ENCODE results near the gene CIAO2A.

The CIAO2A gene

DNA sequence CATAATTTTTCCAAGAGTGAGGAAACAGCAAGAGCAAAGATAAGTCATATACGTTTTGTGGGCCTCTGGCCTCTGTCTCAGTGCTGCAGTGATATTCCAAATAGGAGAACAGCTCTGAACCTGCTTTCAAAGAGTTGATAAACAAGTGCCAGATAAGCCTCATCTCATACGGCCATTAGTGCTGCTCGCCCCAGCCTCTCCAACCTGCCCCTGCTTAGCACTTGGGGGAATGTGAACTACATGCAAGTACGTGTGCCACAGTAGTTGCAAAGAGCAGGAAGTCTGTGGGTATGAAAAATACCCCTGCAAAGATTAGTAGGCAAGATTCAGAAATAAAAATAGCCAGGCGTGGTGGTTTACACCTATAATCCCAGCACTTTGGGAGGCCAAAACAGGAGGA, 61.3 kb downstream of the CIAO2A start:
- H3K27me3 ChIP-seq (ENCODE audit: control insufficient read depth, insufficient read depth, low read length): no peaks in the 10 kb centered on the region
- no peak overlapping the region for H3K4me3 ChIP-seq (ENCODE audit: low read depth, low read length)
- no peaks in the 10 kb centered on the region for H3K9me3 ChIP-seq (ENCODE audit: control insufficient read depth, low read length)
- no peak overlapping the region for H3K4me2 ChIP-seq (ENCODE audit: low read length)
- no peaks in the 10 kb centered on the region for H3K79me2 ChIP-seq
- no peak overlapping the region for H3K27ac ChIP-seq
- H3K9ac ChIP-seq: no peak overlapping the region
- H3K36me3 ChIP-seq (ENCODE audit: control insufficient read depth, insufficient read depth, low read length): no peaks in the 10 kb centered on the region
- TF ChIP-seq, protein P1, sequence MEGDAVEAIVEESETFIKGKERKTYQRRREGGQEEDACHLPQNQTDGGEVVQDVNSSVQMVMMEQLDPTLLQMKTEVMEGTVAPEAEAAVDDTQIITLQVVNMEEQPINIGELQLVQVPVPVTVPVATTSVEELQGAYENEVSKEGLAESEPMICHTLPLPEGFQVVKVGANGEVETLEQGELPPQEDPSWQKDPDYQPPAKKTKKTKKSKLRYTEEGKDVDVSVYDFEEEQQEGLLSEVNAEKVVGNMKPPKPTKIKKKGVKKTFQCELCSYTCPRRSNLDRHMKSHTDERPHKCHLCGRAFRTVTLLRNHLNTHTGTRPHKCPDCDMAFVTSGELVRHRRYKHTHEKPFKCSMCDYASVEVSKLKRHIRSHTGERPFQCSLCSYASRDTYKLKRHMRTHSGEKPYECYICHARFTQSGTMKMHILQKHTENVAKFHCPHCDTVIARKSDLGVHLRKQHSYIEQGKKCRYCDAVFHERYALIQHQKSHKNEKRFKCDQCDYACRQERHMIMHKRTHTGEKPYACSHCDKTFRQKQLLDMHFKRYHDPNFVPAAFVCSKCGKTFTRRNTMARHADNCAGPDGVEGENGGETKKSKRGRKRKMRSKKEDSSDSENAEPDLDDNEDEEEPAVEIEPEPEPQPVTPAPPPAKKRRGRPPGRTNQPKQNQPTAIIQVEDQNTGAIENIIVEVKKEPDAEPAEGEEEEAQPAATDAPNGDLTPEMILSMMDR (IDR thresholded peaks at IDR 0.05): no peak
- H3K4me1 ChIP-seq: no peaks in the 10 kb centered on the region
- H2AFZ ChIP-seq: no peak overlapping the region

DNA sequence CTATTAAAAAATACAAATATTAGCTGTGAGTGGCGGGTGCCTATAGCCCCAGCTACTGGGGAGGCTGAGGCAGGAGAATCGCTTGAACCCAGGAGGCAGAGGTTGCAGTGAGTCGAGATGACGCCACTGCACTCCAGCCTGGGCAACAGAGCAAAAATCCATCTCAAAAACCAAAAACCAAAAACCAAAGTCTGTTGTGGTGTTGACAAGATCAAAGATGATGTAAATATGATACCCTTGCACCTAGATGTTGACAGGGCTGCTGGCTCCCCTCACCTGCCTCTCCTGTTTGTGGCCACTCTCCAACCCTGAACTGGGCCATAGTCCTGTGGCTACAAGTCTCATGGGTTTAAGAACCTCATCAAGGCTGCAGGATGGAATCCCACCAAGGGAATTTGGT, 63.5 kb downstream of the CIAO2A start:
- Histone ChIP-seq H3K9me3 (ENCODE audit: control insufficient read depth, low read length) (no peaks in the 10 kb centered on the region), H3K27ac (no peak overlapping the region)
- TF ChIP-seq, protein P1 (IDR thresholded peaks at IDR 0.05): no peak

DNA sequence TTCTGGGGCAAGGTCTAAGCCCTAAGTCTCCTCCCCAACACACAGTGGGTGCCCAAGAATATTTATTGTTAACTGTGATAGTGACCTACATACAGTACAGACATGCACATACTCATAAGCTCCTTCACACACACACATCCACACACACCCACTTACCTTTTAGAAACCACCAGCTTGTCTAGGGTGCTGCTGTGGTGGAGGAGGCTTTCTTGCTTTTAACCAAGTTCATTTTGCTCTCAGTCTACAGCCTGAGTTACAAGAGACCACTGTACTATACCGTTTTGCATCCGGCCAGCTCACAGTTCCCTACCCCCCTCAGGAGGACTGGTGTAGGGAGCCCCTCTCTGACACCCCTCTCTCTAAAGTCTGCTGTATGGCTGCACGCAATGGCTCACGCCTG, 64.0 kb downstream of the CIAO2A start:
- Histone ChIP-seq H2AFZ (no peak overlapping the region), H3K4me3 (ENCODE audit: low read depth, low read length) (no peak overlapping the region), H3K4me2 (ENCODE audit: low read length) (no peak overlapping the region), H3K9ac (no peak overlapping the region), H3K9me3 (ENCODE audit: control insufficient read depth, low read length) (no peaks in the 10 kb centered on the region), H3K36me3 (ENCODE audit: control insufficient read depth, insufficient read depth, low read length) (no peaks in the 10 kb centered on the region), H3K27me3 (ENCODE audit: control insufficient read depth, insufficient read depth, low read length) (no peaks in the 10 kb centered on the region), H3K4me1 (no peaks in the 10 kb centered on the region), H3K27ac (no peak overlapping the region), H3K79me2 (no peaks in the 10 kb centered on the region)
- TF ChIP-seq, protein P1 (IDR thresholded peaks at IDR 0.05): no peak

More for the DNA sequence above, 63.5 kb downstream of the CIAO2A start:
- Histone ChIP-seq H3K27me3 (ENCODE audit: control insufficient read depth, insufficient read depth, low read length) (no peaks in the 10 kb centered on the region), H3K4me3 (ENCODE audit: low read depth, low read length) (no peak overlapping the region), H3K4me2 (ENCODE audit: low read length) (no peak overlapping the region), H3K79me2 (no peaks in the 10 kb centered on the region), H3K4me1 (no peaks in the 10 kb centered on the region), H3K36me3 (ENCODE audit: control insufficient read depth, insufficient read depth, low read length) (no peaks in the 10 kb centered on the region), H3K9ac (no peak overlapping the region), H2AFZ (no peak overlapping the region)

DNA sequence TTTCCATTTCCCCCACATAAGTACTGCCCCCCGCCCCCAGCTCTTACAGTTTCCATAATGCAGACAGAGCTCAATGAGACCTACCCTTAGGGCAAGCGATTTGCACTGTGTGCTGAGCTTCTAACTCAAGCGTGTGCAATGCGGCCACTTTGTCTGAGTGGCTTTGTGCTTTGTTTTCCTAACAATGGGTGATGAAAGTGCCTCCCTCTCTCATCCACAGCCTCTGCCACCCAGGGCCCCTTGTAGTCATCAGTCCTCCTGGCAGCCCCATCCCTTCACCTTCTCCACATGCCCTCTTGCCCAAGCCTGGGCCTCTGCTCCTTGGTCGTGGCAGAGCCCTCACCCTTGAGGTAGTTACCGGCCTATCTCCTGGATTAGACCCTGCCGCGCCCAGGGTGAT, 64.5 kb downstream of the CIAO2A start:
- H3K9ac ChIP-seq: no peak overlapping the region
- H3K4me3 ChIP-seq (ENCODE audit: low read depth, low read length): no peak overlapping the region
- H3K4me2 ChIP-seq (ENCODE audit: low read length): no peak overlapping the region
- H3K36me3 ChIP-seq (ENCODE audit: control insufficient read depth, insufficient read depth, low read length): no peaks in the 10 kb centered on the region
- H2AFZ ChIP-seq: no peak overlapping the region
- TF ChIP-seq, protein P1 (IDR thresholded peaks at IDR 0.05): no peak
- no peaks in the 10 kb centered on the region for H3K79me2 ChIP-seq
- H3K4me1 ChIP-seq: no peaks in the 10 kb centered on the region
- no peaks in the 10 kb centered on the region for H3K27me3 ChIP-seq (ENCODE audit: control insufficient read depth, insufficient read depth, low read length)
- no peak overlapping the region for H3K27ac ChIP-seq
- no peaks in the 10 kb centered on the region for H3K9me3 ChIP-seq (ENCODE audit: control insufficient read depth, low read length)

DNA sequence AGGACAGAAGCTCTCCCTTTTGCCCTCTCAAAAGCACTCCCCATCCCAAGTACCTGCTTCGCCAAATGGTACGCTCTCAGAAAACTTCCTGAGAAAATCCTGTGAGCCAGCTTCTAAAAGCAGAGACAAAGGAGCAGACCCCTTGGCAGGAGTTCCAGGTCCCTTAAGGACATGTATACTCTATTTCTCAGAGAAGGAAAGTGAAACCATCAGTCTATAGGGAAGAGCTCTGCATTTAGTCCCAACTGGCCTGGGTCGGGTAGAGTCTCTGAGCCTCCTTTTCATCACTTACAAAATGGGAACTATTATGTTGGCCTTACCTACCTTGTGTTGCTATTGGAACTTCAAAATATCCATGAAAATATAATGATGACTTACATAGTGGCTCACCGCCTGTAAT, 67.0 kb downstream of the CIAO2A start:
- H3K4me3 ChIP-seq (ENCODE audit: low read depth, low read length): no peak overlapping the region
- H3K9ac ChIP-seq: no peak overlapping the region
- H3K79me2 ChIP-seq: no peaks in the 10 kb centered on the region
- no peak overlapping the region for H3K27ac ChIP-seq
- TF ChIP-seq, protein P1 (IDR thresholded peaks at IDR 0.05): no peak
- H3K9me3 ChIP-seq (ENCODE audit: control insufficient read depth, low read length): no peaks in the 10 kb centered on the region
- no peak overlapping the region for H3K4me2 ChIP-seq (ENCODE audit: low read length)
- no peak overlapping the region for H2AFZ ChIP-seq
- no peaks in the 10 kb centered on the region for H3K36me3 ChIP-seq (ENCODE audit: control insufficient read depth, insufficient read depth, low read length)
- H3K27me3 ChIP-seq (ENCODE audit: control insufficient read depth, insufficient read depth, low read length): no peaks in the 10 kb centered on the region
- no peaks in the 10 kb centered on the region for H3K4me1 ChIP-seq

Measured in parathyroid adenoma (tissue), 2 donors.